K562 (cell line): Measurements from ENCODE around the gene SEC24A. TPM values are rescaled to one million over a fixed set of nuclear protein-coding genes. Genes with fewer than 3 reads are reported as not detected.
A peak's percentile ranks its signal among the peaks of the same experiment; 100 is the strongest.

ENCODE experiments used
- ARHGAP35 ChIP-seq: fragments of 450-650 bp; IDR thresholded peaks from 2 replicates; pipeline ENCODE4 v1.6.1; 2018; ENCODE audit not compliant: partially characterized antibody
- BACH1 ChIP-seq: fragments of 200-800 bp; sonication (Bioruptor generic); IDR thresholded peaks from 2 replicates; pipeline ENCODE4 v1.6.1; 2016; ENCODE audit warnings: missing genetic modification characterization, missing compliant biosample characterization
- CHCHD3 ChIP-seq: fragments of 250-450 bp; sonication (Bioruptor Pico); IDR thresholded peaks from 2 replicates; pipeline ENCODE4 v2.1.2; 2022; ENCODE audit warnings: mild to moderate bottlenecking
- GTF2A2 ChIP-seq: IDR thresholded peaks from 2 replicates; pipeline ENCODE4 v1.6.1; 2016; ENCODE audit warnings: mild to moderate bottlenecking, missing genetic modification characterization, missing compliant biosample characterization
- HCFC1 ChIP-seq: IDR thresholded peaks from 2 replicates; pipeline ENCODE4 v1.6.1; 2012; ENCODE audit warnings: low read depth, low read length, improper control_type of control experiment
- HOXB6 ChIP-seq: fragments of 250-450 bp; sonication (Bioruptor Pico); IDR thresholded peaks from 2 replicates; pipeline ENCODE4 v1.5.1; 2022; ENCODE audit warnings: mild to moderate bottlenecking, borderline replicate concordance
- KAT7 ChIP-seq: sonication (generic); formaldehyde crosslinking; IDR thresholded peaks from 2 replicates; pipeline ENCODE4 v1.8.0; 2022; ENCODE audit warnings: missing genetic modification reagents, mild to moderate bottlenecking, borderline replicate concordance
- KLF10 ChIP-seq: fragments of 250-450 bp; sonication (Bioruptor Pico); IDR thresholded peaks from 2 replicates; pipeline ENCODE4 v1.6.1; 2021; ENCODE audit warnings: matching md5 sums
- NR4A1 ChIP-seq, 2 experiments: fragments of 250-450 bp in 1 of 2; fragments of 450-650 bp in 1 of 2; sonication (Bioruptor Pico) in 1 of 2; IDR thresholded peaks; 2 replicates each; pipeline versions ENCODE4 v1.4.0 to v1.6.1; 2016 to 2020; ENCODE audit warnings: mild to moderate bottlenecking in 2 of 2, missing compliant biosample characterization in 1 of 2, missing genetic modification characterization in 1 of 2, moderate library complexity in 1 of 2
- POLR3G ChIP-seq: IDR thresholded peaks from 2 replicates; pipeline ENCODE4 v1.6.1; 2011; ENCODE audit not compliant: insufficient read length, insufficient replicate concordance; ENCODE audit errors: extremely low read depth
- RBBP5 ChIP-seq: fragments of 200-600 bp; sonication (generic); IDR thresholded peaks from 2 replicates; pipeline ENCODE4 v1.6.1; 2012; ENCODE audit warnings: borderline replicate concordance, mild to moderate bottlenecking, low read length, control low read depth, inconsistent platforms; ENCODE audit not compliant: insufficient read depth, poor library complexity, severe bottlenecking
- SMAD3 ChIP-seq: fragments of 450-650 bp; formaldehyde crosslinking; conservative IDR thresholded peaks from 2 replicates; pipeline ENCODE4 v1.4.0; 2020; ENCODE audit warnings: mild to moderate bottlenecking
- SMARCA5 ChIP-seq: fragments of 450-650 bp; IDR thresholded peaks from 2 replicates; pipeline ENCODE4 v1.6.1; 2016
- SMARCC2 ChIP-seq: fragments of 450-650 bp; IDR thresholded peaks from 2 replicates; pipeline ENCODE4 v1.6.1; 2017; ENCODE audit warnings: antibody characterized with exemption, moderate library complexity, mild to moderate bottlenecking, low read depth
- SREBF2 ChIP-seq: sonication (generic); formaldehyde crosslinking; IDR thresholded peaks from 2 replicates; pipeline ENCODE4 v1.4.0; 2020; ENCODE audit warnings: mild to moderate bottlenecking, missing genetic modification reagents
- TAF1 ChIP-seq: IDR thresholded peaks from 2 replicates; pipeline ENCODE4 v1.6.1; 2011; ENCODE audit warnings: mild to moderate bottlenecking, low read length, moderate library complexity; ENCODE audit not compliant: insufficient read depth, control insufficient read depth, severe bottlenecking; ENCODE audit errors: extremely low read depth
- TBL1XR1 ChIP-seq, 2 experiments: IDR thresholded peaks; 2 replicates each; pipeline ENCODE4 v1.6.1; 2012; ENCODE audit warnings: improper control_type of control experiment in 2 of 2, low read length in 2 of 2, mild to moderate bottlenecking in 1 of 2
- ZNF121 ChIP-seq: sonication (generic); formaldehyde crosslinking; conservative IDR thresholded peaks from 2 replicates; pipeline ENCODE4 v1.8.0; 2022; ENCODE audit warnings: missing genetic modification reagents
- ZNF75A ChIP-seq: fragments of 450-650 bp; formaldehyde crosslinking; IDR thresholded peaks from 2 replicates; pipeline ENCODE4 v1.4.0; 2020; ENCODE audit warnings: mild to moderate bottlenecking
- ZNF76 ChIP-seq: fragments of 250-450 bp; sonication (Bioruptor Pico); IDR thresholded peaks from 2 replicates; pipeline ENCODE4 v1.4.0; 2020; ENCODE audit warnings: mild to moderate bottlenecking, moderate library complexity, borderline replicate concordance
- polyA plus RNA-seq, 8 experiments: library from polyadenylated mRNA; depleted of rRNA in 4 of 8; stranded (reverse) in 5 of 8; unstranded in 3 of 8; fragments of >200 nt; fragmentation: Nextera tagmentation in 2 of 8; fragmentation: Illumina TruSeq in 1 of 8; extraction: Ambion mirVana in 2 of 8; extraction: Trizol in 1 of 8; gene quantifications; 2 replicates each; pipeline versions ENCODE4 v1.2.1 to v1.2.3, GENCODE V29; 2011 to 2014; ENCODE audit warnings: inconsistent platforms in 1 of 8, missing spikeins in 1 of 8
- total RNA-seq, 7 experiments: library from RNA; depleted of rRNA in 6 of 7; stranded (reverse); fragments of >200 nt in 6 of 7; fragmentation: Illumina TruSeq in 2 of 7; extraction: Trizol in 2 of 7; gene quantifications; 2 replicates each; pipeline versions ENCODE4 v1.2.1 to v1.2.3, GENCODE V29; 2011 to 2021; ENCODE audit warnings: low replicate concordance in 1 of 7
- TF ChIP-seq, protein P1 (sequence below): sonication (generic); formaldehyde crosslinking; IDR thresholded peaks from 2 replicates; pipeline ENCODE4 v1.8.0; 2022; ENCODE audit warnings: mild to moderate bottlenecking, missing genetic modification reagents
- TF ChIP-seq, protein P2 (sequence below): sonication (generic); IDR thresholded peaks from 2 replicates; pipeline ENCODE4 v1.6.1; 2016

The SEC24A gene
- total and polyA plus RNA-seq, 9 of the 15 experiments (the other 6 are each of a cell fraction or from before 2014, with no cell fraction given) = 7.9 to 36.5 (median 17.5) TPM

DNA sequence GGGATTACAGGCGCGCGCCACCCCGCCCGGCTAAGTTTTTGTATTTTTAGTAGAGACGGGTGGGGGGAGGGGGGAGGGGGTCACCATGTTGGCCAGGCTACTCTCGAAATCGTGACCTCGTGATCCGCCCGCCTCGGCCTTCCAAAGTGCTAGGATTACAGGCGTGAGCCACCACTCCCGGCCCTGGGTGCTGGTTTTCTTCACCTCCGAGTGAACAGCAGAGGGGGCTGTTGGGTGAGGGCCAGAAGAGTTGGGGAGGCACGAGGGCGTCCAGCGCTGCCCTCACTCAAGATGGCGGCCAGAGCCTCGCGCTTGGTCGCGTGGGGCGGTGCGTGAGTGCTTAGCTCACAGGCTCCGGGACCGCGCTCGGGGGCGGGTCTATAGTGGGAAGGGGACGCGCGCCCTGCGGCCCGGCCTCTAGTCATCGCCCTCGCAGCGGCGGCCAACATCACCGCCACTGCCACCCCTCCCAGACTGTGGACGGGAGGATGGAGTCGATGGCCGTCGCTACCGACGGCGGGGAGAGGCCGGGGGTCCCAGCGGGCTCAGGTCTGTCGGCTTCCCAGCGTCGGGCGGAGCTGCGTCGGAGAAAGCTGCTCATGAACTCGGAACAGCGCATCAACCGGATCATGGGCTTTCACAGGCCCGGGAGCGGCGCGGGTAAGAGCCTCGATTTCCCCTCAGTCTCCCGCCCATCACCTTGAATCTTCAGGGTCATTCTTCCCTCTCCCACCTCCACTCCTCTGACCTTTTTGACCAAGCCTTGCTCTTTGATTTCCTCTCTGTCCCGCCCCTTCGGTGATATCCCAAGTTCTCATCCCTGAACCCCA is 89.8 kb downstream of the SEC24A start, which contains the start of gene CAMLG (continued):
- TF ChIP-seq, protein P1, sequence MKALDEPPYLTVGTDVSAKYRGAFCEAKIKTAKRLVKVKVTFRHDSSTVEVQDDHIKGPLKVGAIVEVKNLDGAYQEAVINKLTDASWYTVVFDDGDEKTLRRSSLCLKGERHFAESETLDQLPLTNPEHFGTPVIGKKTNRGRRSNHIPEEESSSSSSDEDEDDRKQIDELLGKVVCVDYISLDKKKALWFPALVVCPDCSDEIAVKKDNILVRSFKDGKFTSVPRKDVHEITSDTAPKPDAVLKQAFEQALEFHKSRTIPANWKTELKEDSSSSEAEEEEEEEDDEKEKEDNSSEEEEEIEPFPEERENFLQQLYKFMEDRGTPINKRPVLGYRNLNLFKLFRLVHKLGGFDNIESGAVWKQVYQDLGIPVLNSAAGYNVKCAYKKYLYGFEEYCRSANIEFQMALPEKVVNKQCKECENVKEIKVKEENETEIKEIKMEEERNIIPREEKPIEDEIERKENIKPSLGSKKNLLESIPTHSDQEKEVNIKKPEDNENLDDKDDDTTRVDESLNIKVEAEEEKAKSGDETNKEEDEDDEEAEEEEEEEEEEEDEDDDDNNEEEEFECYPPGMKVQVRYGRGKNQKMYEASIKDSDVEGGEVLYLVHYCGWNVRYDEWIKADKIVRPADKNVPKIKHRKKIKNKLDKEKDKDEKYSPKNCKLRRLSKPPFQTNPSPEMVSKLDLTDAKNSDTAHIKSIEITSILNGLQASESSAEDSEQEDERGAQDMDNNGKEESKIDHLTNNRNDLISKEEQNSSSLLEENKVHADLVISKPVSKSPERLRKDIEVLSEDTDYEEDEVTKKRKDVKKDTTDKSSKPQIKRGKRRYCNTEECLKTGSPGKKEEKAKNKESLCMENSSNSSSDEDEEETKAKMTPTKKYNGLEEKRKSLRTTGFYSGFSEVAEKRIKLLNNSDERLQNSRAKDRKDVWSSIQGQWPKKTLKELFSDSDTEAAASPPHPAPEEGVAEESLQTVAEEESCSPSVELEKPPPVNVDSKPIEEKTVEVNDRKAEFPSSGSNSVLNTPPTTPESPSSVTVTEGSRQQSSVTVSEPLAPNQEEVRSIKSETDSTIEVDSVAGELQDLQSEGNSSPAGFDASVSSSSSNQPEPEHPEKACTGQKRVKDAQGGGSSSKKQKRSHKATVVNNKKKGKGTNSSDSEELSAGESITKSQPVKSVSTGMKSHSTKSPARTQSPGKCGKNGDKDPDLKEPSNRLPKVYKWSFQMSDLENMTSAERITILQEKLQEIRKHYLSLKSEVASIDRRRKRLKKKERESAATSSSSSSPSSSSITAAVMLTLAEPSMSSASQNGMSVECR (CRISPR knock-in tag) = no peak; the same call in 1 of the 2 replicates
- TF ChIP-seq ZNF76 = no peak
- TF ChIP-seq KAT7 = 0 out of 2 replicates have a peak, but pooled peaks have one; percentile 80
- TF ChIP-seq KLF10 (CRISPR knock-in tag) = no peak
- 0 out of 2 replicates have a peak, but pooled peaks have one; percentile 84 for TF ChIP-seq NR4A1 (CRISPR knock-in tag; IDR thresholded peaks at IDR 0.05)
- no peak for TF ChIP-seq NR4A1 (tag; IDR thresholded peaks at IDR 0.05)
- no peak for TF ChIP-seq ZNF75A (CRISPR knock-in tag)
- TF ChIP-seq RBBP5 = peak; percentile 73
- peak in 1 of 2 experiments; percentile 54; a peak in 1 of 4 replicates for TF ChIP-seq TBL1XR1 (IDR thresholded peaks at IDR 0.05; ENCODE audit: low read length in 2 of 2)
- TF ChIP-seq ZNF121 (CRISPR knock-in tag) = no peak
- TF ChIP-seq ARHGAP35 = no peak
- no peak for TF ChIP-seq HOXB6 (CRISPR knock-in tag)
- no peak for TF ChIP-seq POLR3G
- TF ChIP-seq SMARCC2 = no peak
- no peak for TF ChIP-seq GTF2A2 (tag)
- peak; percentile 97 for TF ChIP-seq HCFC1
- TF ChIP-seq TAF1 = peak; percentile 74
- TF ChIP-seq SMAD3 = no peak
- TF ChIP-seq, protein P2, sequence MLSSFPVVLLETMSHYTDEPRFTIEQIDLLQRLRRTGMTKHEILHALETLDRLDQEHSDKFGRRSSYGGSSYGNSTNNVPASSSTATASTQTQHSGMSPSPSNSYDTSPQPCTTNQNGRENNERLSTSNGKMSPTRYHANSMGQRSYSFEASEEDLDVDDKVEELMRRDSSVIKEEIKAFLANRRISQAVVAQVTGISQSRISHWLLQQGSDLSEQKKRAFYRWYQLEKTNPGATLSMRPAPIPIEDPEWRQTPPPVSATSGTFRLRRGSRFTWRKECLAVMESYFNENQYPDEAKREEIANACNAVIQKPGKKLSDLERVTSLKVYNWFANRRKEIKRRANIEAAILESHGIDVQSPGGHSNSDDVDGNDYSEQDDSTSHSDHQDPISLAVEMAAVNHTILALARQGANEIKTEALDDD = peak; percentile 21; the same call in 1 of the 2 replicates
- TF ChIP-seq CHCHD3 (CRISPR knock-in tag) = no peak
- no peak for TF ChIP-seq BACH1 (tag)
- no peak for TF ChIP-seq SREBF2 (CRISPR knock-in tag)
- no peak for TF ChIP-seq SMARCA5
